Subcutaneous abdominal adipose tissue (tissue), 5 donors: ENCODE results near the gene SRSF5.
A peak's percentile ranks its signal among the peaks of the same experiment; 100 is the strongest.

ENCODE experiments used
- H3K27ac ChIP-seq: one replicate; pipeline ENCODE4 v1.7.0; 2013; ENCODE audit warnings: low read depth, mild to moderate bottlenecking, inconsistent platforms, low read length, moderate library complexity
- H3K27me3 ChIP-seq, 5 donors: one replicate each; pipeline ENCODE4 v1.7.0; 2013; ENCODE audit warnings: low read length in 5 of 5, inconsistent platforms in 1 of 5; ENCODE audit not compliant: control insufficient read depth in 5 of 5, insufficient read depth in 4 of 5
- H3K36me3 ChIP-seq, 5 donors: one replicate each; pipeline ENCODE4 v1.7.0; 2013; ENCODE audit warnings: low read length in 5 of 5; ENCODE audit not compliant: control insufficient read depth in 5 of 5, insufficient read depth in 5 of 5
- H3K4me1 ChIP-seq, 5 donors: one replicate each; pipeline ENCODE4 v1.7.0; 2013; ENCODE audit warnings: low read length in 5 of 5, mild to moderate bottlenecking in 3 of 5, moderate library complexity in 1 of 5; ENCODE audit not compliant: control insufficient read depth in 5 of 5, insufficient read depth in 5 of 5
- H3K4me3 ChIP-seq, 5 donors: one replicate each; pipeline ENCODE4 v1.7.0; 2013; ENCODE audit warnings: low read length in 5 of 5, low read depth in 1 of 5
- H3K9ac ChIP-seq, 5 donors: one replicate each; pipeline ENCODE4 v1.7.0; 2013; ENCODE audit warnings: low read length in 5 of 5, mild to moderate bottlenecking in 4 of 5, moderate library complexity in 3 of 5
- H3K9me3 ChIP-seq, 5 donors: one replicate each; pipeline ENCODE4 v1.7.0; 2013; ENCODE audit warnings: low read length in 5 of 5; ENCODE audit not compliant: control insufficient read depth in 5 of 5
- donor health status: healthy.
- donor health status: healthy.
- donor health status: healthy.
- donor health status: healthy.
- donor health status: healthy.

Gene SRSF5

DNA sequence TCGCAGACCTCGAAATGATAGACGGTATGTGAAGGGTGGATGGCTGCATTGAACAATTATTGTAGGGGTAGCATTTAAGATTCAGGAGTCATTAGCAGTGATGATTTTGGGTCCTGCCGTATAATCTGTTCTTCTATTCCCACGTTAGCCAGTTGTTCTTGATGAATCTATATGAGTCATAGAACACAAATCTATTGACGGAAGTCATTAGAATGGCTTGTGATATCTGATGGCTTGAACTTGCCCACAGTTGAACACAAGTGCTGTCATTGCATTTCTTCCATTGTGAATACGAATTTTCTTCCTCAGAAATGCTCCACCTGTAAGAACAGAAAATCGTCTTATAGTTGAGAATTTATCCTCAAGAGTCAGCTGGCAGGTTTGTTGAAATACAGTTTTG is 1.9 kb downstream of the SRSF5 start:
- peak overlapping the region in 4 of 5 donors; percentile 1 to 100 (median 66) for H3K9ac ChIP-seq

DNA sequence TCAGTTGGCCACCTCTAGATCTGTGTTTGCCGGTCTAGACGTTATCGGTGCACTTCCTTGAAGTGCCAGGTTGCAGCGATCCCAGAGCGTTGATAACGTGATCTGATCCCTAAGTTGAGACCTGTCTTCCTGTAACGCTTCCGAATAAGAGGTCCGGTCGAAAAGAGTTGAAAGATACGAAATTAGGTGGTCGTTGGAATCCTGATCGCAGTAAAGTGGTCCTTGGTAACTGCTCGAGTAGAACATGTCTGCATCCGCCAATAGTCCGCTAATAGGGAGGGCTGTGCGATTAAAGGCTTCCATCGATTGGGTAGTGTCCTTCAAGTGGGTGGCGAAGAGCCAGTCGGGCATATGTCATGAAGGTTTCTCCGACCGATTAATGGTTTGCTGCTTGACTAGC is 2.7 kb downstream of the SRSF5 start:
- H3K9ac ChIP-seq: no peak overlapping the region
- H3K4me3 ChIP-seq: peak overlapping the region in 4 of 5 donors; percentile 10 to 51 (median 40)
- no peaks in the 10 kb centered on the region for H3K9me3 ChIP-seq
- peak overlapping the region; percentile 100 for H3K27ac ChIP-seq
- H3K27me3 ChIP-seq: no peaks in the 10 kb centered on the region
- peaks cover 9 to 42% (median 35%) of the 10 kb centered on the region in 5 donors for H3K4me1 ChIP-seq
- H3K36me3 ChIP-seq: peaks cover 37 to 66% (median 65%) of the 10 kb centered on the region in 5 donors

More for the DNA sequence above, 1.9 kb downstream of the SRSF5 start:
- Histone ChIP-seq H3K36me3 (peaks cover 37 to 59% (median 58%) of the 10 kb centered on the region in 5 donors), H3K27me3 (no peaks in the 10 kb centered on the region), H3K27ac (peak overlapping the region; percentile 100), H3K4me3 (peak overlapping the region; percentile 96 to 100 (median 100)), H3K4me1 (peaks cover 9 to 42% (median 35%) of the 10 kb centered on the region in 5 donors), H3K9me3 (no peaks in the 10 kb centered on the region)

DNA sequence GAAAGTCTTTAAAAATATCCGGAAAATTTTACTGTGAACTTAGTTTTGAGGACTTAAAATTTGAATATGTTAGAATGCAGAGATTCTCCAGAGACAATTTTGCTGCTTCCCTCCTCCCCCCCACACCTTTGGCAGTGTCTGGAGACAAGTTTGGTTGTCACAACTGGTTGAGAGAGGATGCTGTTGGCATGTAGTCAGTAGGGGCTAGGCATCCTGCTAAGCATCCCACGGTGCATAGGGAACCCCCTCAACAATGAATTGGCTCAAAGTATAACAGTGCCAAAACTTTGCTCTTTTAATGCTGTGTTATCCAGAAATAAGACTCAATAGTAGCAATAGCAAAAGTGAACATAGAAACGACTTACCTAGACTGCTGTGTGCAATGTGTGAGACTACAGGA is 3.6 kb downstream of the SRSF5 start:
- H3K36me3 ChIP-seq: peaks cover 44 to 76% (median 72%) of the 10 kb centered on the region in 5 donors

DNA sequence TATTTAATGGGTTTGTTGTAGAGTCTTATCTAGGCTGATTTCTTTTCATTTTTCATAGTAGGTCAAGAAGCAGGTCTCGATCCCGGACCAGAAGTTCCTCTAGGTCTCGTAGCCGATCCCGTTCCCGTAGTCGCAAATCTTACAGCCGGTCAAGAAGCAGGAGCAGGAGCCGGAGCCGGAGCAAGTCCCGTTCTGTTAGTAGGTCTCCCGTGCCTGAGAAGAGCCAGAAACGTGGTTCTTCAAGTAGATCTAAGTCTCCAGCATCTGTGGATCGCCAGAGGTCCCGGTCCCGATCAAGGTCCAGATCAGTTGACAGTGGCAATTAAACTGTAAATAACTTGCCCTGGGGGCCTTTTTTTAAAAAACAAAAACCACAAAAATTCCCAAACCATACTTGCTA is 4.2 kb downstream of the SRSF5 start:
- Histone ChIP-seq H3K9me3 (no peaks in the 10 kb centered on the region), H3K36me3 (peaks cover 48 to 82% (median 77%) of the 10 kb centered on the region in 5 donors), H3K9ac (no peak overlapping the region), H3K27ac (no peak overlapping the region), H3K27me3 (no peaks in the 10 kb centered on the region), H3K4me3 (no peak overlapping the region), H3K4me1 (peaks cover 9 to 43% (median 37%) of the 10 kb centered on the region in 5 donors)

More for the DNA sequence above, 3.6 kb downstream of the SRSF5 start:
- H3K9me3 ChIP-seq: no peaks in the 10 kb centered on the region
- H3K9ac ChIP-seq: peak overlapping the region in 1 of 5 donors; percentile 3
- H3K4me1 ChIP-seq: peaks cover 9 to 42% (median 37%) of the 10 kb centered on the region in 5 donors
- H3K4me3 ChIP-seq: no peak overlapping the region
- no peaks in the 10 kb centered on the region for H3K27me3 ChIP-seq
- H3K27ac ChIP-seq: no peak overlapping the region

DNA sequence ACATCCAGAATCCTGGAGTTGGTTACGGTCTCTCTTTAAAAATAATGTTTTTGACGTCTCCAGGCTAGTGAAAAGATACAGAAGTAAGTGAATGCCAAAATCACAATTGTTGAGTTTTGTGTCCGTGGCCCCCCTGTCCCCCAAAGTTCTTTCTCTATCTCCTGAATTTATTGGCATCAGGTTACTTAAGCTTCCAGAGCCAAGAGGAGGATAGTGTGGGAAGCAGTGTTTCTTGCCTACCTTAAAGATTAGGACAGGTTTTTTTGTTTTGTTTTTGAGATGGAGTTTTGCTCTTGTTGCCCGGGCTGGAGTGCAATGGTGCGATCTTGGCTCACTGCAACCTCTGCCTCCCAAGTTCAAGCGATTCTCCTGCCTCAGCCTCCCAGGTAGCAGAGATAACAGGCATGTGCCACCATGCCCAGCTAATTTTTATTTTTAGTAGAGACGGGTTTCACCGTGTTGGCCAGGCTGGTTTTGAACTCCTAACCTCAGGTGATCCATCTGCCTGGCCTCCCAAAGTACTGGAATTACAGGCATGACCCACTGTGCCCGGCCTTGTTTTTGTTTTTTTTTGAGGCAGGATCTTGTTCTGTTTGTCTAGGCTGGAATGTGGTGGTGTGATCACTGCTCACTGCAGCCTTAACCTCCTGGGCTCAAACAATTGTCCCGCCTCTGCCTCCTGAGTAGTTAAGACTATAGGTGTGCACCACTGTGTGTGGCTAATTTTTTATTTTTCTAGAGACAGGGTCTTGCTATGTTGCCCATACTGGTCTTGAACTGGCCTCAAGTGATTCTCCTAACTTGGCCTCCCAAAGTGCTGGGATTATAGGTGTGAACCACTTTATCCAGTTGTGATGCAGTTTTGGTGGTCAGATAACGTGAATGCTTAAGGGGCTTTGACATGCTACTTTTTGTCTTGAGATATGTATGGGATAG is 5.4 kb downstream of the SRSF5 start:
- no peak overlapping the region for H3K27ac ChIP-seq
- H3K36me3 ChIP-seq: peaks cover 59 to 92% (median 84%) of the 10 kb centered on the region in 5 donors
- H3K4me1 ChIP-seq: peaks cover 9 to 47% (median 31%) of the 10 kb centered on the region in 5 donors

DNA sequence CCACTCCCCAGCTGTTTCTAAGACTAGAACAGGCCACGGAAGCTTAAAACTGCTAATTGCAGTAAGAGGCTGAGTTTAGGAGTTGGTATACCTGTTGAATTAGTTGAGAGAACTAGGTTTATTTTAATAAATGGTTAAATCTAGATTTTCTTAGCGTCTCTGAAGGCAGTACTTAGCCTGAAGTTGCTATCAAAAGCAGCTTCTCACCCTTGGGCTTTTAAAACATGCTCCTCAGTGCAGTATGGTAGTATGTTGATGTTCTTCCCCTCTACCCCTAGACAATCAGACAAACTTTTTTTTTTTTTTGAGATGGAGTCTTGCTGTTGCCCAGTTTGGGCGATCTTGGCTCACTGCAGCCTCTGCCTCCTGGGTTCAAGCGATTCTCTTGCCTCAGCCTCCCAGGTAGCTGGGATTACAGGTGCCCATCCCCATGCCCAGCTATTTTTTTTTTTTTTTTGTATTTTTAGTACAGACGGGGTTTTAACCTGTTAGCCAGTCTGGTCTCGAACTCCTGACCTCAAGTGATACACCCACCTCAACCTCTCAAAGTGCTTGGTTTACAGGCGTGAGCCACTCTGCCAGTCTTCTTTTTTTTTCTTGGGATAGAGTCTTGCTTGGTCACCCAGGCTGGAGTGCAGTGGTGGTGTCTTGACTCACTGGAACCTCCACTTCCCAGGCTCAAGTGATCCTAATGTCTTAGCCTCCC is 6.8 kb downstream of the SRSF5 start:
- no peak overlapping the region for H3K27ac ChIP-seq
- H3K4me3 ChIP-seq: no peak overlapping the region
- H3K9me3 ChIP-seq: no peaks in the 10 kb centered on the region
- peaks cover 63 to 94% (median 87%) of the 10 kb centered on the region in 5 donors for H3K36me3 ChIP-seq
- H3K4me1 ChIP-seq: peaks cover 5 to 41% (median 23%) of the 10 kb centered on the region in 5 donors
- H3K9ac ChIP-seq: no peak overlapping the region
- H3K27me3 ChIP-seq: no peaks in the 10 kb centered on the region

More for the DNA sequence above, 5.4 kb downstream of the SRSF5 start:
- no peak overlapping the region for H3K9ac ChIP-seq
- no peaks in the 10 kb centered on the region for H3K9me3 ChIP-seq
- H3K27me3 ChIP-seq: no peaks in the 10 kb centered on the region
- no peak overlapping the region for H3K4me3 ChIP-seq

DNA sequence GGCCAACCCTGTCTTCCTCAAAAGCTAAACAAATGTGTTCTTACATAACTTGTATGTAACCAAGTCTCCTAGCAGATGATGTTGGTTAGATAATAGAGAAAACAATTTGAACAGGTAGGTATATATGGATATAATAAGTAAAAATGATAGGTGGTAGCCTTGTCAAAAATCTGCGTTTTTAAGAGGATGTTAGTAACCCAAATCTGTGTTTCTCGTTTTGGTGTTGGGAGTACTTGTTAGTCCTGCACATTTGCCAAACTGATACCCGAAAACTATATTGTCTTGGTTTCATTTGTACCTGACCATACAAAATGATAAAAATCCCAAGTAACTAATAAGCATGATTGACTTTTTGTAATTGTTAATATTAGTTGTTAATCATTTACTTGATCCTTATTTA is 8.1 kb downstream of the SRSF5 start:
- Histone ChIP-seq H3K4me3 (no peak overlapping the region), H3K4me1 (peaks cover 0 to 28% (median 13%) of the 10 kb centered on the region in 5 donors), H3K36me3 (peaks cover 61 to 94% (median 86%) of the 10 kb centered on the region in 5 donors), H3K27ac (no peak overlapping the region), H3K27me3 (no peaks in the 10 kb centered on the region), H3K9me3 (no peaks in the 10 kb centered on the region), H3K9ac (no peak overlapping the region)

DNA sequence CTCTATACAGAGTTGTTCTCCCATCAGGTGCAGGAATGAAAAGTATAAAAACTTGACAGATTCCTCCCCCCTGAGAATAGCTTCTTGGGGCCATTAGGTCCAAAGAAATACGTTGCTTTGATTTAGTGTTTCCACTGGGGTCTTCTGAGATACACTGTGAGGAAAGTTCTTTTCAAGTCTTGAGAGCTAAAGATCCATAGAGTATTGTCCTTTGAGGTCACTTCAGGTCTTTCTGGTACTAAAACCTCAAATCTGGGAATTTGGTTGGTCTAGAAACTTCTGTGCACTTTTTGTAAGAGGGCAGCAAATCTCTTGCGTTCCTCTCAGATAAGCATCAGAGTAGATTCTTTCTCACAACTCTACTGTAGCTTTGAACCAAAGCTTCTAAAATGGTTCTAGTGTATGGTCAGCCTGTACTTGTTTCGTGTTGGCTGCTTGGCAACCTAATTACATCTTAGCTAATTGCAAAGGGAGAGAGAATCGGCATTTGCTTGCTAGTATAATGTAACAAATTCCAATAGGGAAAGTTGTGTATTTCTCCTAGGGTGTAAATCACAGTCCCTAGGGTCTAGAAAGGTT is 10.0 kb downstream of the SRSF5 start:
- H3K27ac ChIP-seq: no peak overlapping the region
- no peaks in the 10 kb centered on the region for H3K9me3 ChIP-seq
- no peak overlapping the region for H3K4me3 ChIP-seq
- peaks cover 53 to 78% (median 68%) of the 10 kb centered on the region in 5 donors for H3K36me3 ChIP-seq
- peaks cover 0 to 18% (median 4%) of the 10 kb centered on the region in 5 donors for H3K4me1 ChIP-seq
- no peak overlapping the region for H3K9ac ChIP-seq
- H3K27me3 ChIP-seq: no peaks in the 10 kb centered on the region

DNA sequence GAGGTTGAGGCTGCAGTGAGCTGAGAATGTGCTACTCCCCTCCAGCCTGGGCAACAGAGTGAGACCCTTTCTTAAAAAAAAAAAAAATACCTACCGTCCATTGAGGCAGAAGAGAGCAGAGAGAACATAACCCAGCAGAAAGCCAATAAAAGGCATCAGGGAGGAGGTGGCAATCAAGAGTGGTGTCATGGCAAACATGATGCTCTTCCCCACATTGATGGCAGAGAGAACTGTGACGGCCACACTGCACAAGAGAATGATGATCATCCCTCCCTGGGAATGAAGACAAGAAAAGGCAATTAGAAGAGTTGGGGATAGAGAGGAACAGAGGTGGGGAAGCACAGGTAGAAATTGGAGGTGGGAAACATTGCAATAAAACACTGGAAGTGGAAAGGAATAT is 12.1 kb downstream of the SRSF5 start:
- H3K9me3 ChIP-seq: no peaks in the 10 kb centered on the region
- H3K4me1 ChIP-seq: peaks cover 0 to 20% (median 0%) of the 10 kb centered on the region in 5 donors
- peaks cover 40 to 57% (median 48%) of the 10 kb centered on the region in 5 donors for H3K36me3 ChIP-seq
- H3K27ac ChIP-seq: no peak overlapping the region
- no peaks in the 10 kb centered on the region for H3K27me3 ChIP-seq
- H3K9ac ChIP-seq: no peak overlapping the region
- H3K4me3 ChIP-seq: no peak overlapping the region
